ENCODE results near the gene CDK5. TPM values are rescaled to one million over a fixed set of nuclear protein-coding genes. Genes with fewer than 3 reads are reported as not detected.

The CDK5 gene
- total and polyA plus RNA-seq, 2 of the 13 experiments (the other 11 are each of a cell fraction or from before 2014, with no cell fraction given) = 16.4 to 21.3 TPM

DNA sequence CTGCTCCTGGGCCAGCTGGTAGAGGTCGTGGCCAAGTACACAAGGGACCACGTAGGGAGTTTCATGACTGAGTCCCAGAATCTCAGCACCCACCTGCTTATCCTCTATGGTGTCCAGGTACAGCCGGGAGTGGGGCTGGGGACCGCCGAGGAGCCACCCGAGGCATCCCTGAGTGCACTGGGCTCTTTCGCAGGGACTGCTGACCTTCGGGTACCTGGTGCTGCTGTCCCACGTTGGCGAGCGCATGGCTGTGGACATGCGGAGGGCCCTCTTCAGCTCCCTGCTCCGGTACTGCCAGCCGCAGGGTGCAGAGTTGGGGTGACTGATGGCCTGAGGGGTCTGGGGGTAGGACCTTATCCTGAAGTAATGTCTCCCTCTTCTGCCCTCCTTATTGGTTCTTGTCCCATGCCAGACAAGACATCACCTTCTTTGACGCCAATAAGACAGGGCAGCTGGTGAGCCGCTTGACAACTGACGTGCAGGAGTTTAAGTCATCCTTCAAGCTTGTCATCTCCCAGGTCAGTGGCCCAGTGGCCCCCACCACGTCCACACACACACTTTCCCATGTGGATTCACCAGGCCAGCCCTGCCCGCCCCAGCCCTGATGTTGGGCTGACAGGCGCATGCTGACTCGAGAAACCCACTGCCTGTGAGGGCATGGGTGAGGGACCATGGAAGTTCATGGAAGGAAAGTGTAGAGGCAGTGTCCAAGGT is 23.2 kb downstream of the CDK5 start:
- Histone ChIP-seq H2AFZ (ENCODE audit: low read length) (no peak overlapping the region), H3K27ac (ENCODE audit: extremely low read length, insufficient read depth, low read length) (no peak overlapping the region), H3K79me2 (ENCODE audit: insufficient read depth, low read length) (no peaks in the 10 kb centered on the region), H3K27me3 (ENCODE audit: control insufficient read depth in 1 of 2, insufficient read depth in 2 of 2, low read length in 2 of 2) (no peaks in the 10 kb centered on the region), H3K9ac (ENCODE audit: insufficient read depth, low read depth, low read length) (no peak overlapping the region), H3K4me3 (replicated peaks in 1 of 3; ENCODE audit: insufficient read depth in 1 of 3, low read depth in 2 of 3, low read length in 3 of 3) (no peak overlapping the region), H4K20me1 (ENCODE audit: insufficient read depth, low read length) (no peaks in the 10 kb centered on the region), H3K4me2 (ENCODE audit: low read depth, low read length) (no peak overlapping the region), H3K4me1 (ENCODE audit: insufficient read depth, low read length) (peaks cover 13% of the 10 kb centered on the region), H3K36me3 (replicated peaks in 1 of 2; ENCODE audit: control insufficient read depth in 1 of 2, insufficient read depth in 2 of 2, low read length in 2 of 2) (no peaks in the 10 kb centered on the region), H3K9me3 (ENCODE audit: low read length) (no peaks in the 10 kb centered on the region)
- intact Hi-C loops (cut with micrococcal nuclease; ENCODE audit: unreplicated experiment) (no loop called here), in situ Hi-C loops (cut with HindIII; ENCODE audit: extremely low pct_ligation_motif_present, low pct_unique_long_range_greater_than_20kb) (no loop called here)
- FAIRE-seq (no peak), DNase-seq (ENCODE audit: low spot score) (no peak), ATAC-seq (no peak)
- no peak for TF ChIP-seq ZNF180 (CRISPR knock-in tag; IDR thresholded peaks at IDR 0.05; ENCODE audit: borderline replicate concordance, low read depth)
- TF ChIP-seq SMARCC2 (IDR thresholded peaks at IDR 0.05) = no peak
- no peak for TF ChIP-seq ZMYM2 (CRISPR knock-in tag; IDR thresholded peaks at IDR 0.05)
- no peak for TF ChIP-seq ZNF329 (CRISPR knock-in tag; IDR thresholded peaks at IDR 0.05; ENCODE audit: low read depth)
- TF ChIP-seq, protein P1, sequence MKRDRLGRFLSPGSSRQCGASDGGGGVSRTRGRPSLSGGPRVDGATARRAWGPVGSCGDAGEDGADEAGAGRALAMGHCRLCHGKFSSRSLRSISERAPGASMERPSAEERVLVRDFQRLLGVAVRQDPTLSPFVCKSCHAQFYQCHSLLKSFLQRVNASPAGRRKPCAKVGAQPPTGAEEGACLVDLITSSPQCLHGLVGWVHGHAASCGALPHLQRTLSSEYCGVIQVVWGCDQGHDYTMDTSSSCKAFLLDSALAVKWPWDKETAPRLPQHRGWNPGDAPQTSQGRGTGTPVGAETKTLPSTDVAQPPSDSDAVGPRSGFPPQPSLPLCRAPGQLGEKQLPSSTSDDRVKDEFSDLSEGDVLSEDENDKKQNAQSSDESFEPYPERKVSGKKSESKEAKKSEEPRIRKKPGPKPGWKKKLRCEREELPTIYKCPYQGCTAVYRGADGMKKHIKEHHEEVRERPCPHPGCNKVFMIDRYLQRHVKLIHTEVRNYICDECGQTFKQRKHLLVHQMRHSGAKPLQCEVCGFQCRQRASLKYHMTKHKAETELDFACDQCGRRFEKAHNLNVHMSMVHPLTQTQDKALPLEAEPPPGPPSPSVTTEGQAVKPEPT (CRISPR knock-in tag; IDR thresholded peaks at IDR 0.05; ENCODE audit: low read depth) = no peak
- no peak for TF ChIP-seq ZNF639 (CRISPR knock-in tag; conservative IDR thresholded peaks at IDR 0.05)
- TF ChIP-seq, protein P2, sequence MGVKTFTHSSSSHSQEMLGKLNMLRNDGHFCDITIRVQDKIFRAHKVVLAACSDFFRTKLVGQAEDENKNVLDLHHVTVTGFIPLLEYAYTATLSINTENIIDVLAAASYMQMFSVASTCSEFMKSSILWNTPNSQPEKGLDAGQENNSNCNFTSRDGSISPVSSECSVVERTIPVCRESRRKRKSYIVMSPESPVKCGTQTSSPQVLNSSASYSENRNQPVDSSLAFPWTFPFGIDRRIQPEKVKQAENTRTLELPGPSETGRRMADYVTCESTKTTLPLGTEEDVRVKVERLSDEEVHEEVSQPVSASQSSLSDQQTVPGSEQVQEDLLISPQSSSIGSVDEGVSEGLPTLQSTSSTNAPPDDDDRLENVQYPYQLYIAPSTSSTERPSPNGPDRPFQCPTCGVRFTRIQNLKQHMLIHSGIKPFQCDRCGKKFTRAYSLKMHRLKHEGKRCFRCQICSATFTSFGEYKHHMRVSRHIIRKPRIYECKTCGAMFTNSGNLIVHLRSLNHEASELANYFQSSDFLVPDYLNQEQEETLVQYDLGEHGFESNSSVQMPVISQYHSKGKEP (CRISPR knock-in tag; IDR thresholded peaks at IDR 0.05) = no peak
- no peak for TF ChIP-seq NFE2L2 (IDR thresholded peaks at IDR 0.05; ENCODE audit: low read length)
- no peak for TF ChIP-seq CBX2 (IDR thresholded peaks at IDR 0.05; ENCODE audit: low read depth, low read length)
- TF ChIP-seq CBX2 (CRISPR knock-in tag; IDR thresholded peaks at IDR 0.05; ENCODE audit: low read depth) = no peak
- no TSS peak for BruUV-seq (replicated peaks)
- CTCF ChIA-PET (ENCODE audit: low intra/inter-chr PET ratio, low total read pairs) = no interaction called here
- WGBS (ENCODE audit: low lambda C conversion rate) = 95% methylated on average over 12 of the region's 21 CpGs
- POLR2A ChIA-PET = no interaction called here

Measured in HepG2 (cell line).